Measurements from ENCODE around the gene R3HDM2. TPM values are rescaled to one million over a fixed set of nuclear protein-coding genes. Genes with fewer than 3 reads are reported as not detected.

R3HDM2 gene
- total and polyA plus RNA-seq, 7 experiments from 2014 or later, result 13.7 to 145 (median 111) TPM

GRCh38 chr12:57231276-57232021 lies 199.4 kb downstream of the R3HDM2 start:
- CTCF ChIA-PET, result interaction anchor here (0.6 to 11.7 kb wide), 3 partner anchors 10 to 18 kb away, joined by 3 to 148 read pairs (median 40); a partner anchor contains a TSS
- Mint-ChIP-seq H3K4me3 (peak overlapping the region in 8 of 10 donors; percentile 29 to 99 (median 92)), H3K27me3 (peaks cover 9 to 21% (median 14%) of the 10 kb centered on the region in 5 donors), H3K4me1 (peaks cover 34 to 57% (median 46%) of the 10 kb centered on the region in 7 donors), H3K9me3 (no peaks in the 10 kb centered on the region), H3K36me3 (peaks cover 13 to 29% (median 18%) of the 10 kb centered on the region in 5 donors), H3K27ac (no peak overlapping the region)
- Histone ChIP-seq H3K27me3 (ENCODE audit: control insufficient read depth in 2 of 2, insufficient read depth in 2 of 2, low read length in 2 of 2) (peaks cover 0 to 6% of the 10 kb centered on the region in 2 donors), H3K27ac (ENCODE audit: low read depth, low read length) (no peak overlapping the region), H3K4me1 (ENCODE audit: control insufficient read depth in 2 of 2, insufficient read depth in 2 of 2, low read length in 2 of 2) (peaks cover 21 to 35% of the 10 kb centered on the region in 2 donors), H3K9me3 (ENCODE audit: control insufficient read depth in 2 of 3, low read length in 3 of 3) (no peaks in the 10 kb centered on the region), H3K4me3 (ENCODE audit: low read length) (no peak overlapping the region), H3K36me3 (ENCODE audit: control insufficient read depth in 2 of 3, insufficient read depth in 3 of 3, low read length in 3 of 3) (peaks cover 0 to 42% (median 0%) of the 10 kb centered on the region in 3 experiments)
- DNase-seq, result no peak
- intact Hi-C loops (cut with micrococcal nuclease), result no loop called here
- POLR2A ChIA-PET, result interaction anchor here (9.4 kb wide), 1 partner anchor 9 kb away, joined by 79 read pairs; a partner anchor contains a TSS
- ATAC-seq, result no peak

GRCh38 chr12:57230381-57231155 lies 200.3 kb downstream of the R3HDM2 start:
- no peak for DNase-seq
- H3K4me1 Mint-ChIP-seq, result peaks cover 36 to 61% (median 48%) of the 10 kb centered on the region in 7 donors

GRCh38 chr12:57229634-57230380 lies 201.0 kb downstream of the R3HDM2 start, which contains the start of gene SHMT2:
Gene SHMT2, plus strand, starts transcription at chr12:57229711. Its CDS starts 68 bp downstream, at chr12:57229779.
- Mint-ChIP-seq H3K9me3 (peaks cover 0 to 2% (median 0%) of the 10 kb centered on the region in 11 donors), H3K27ac (peak within 1 kb of the TSS; percentile 3 to 95 (median 84)), H3K27me3 (peaks cover 11 to 28% (median 23%) of the 10 kb centered on the region in 5 donors), H3K36me3 (peaks cover 13 to 30% (median 18%) of the 10 kb centered on the region in 5 donors), H3K4me1 (peaks cover 38 to 66% (median 55%) of the 10 kb centered on the region in 7 donors), H3K4me3 (peak within 1 kb of the TSS; percentile 88 to 99 (median 92))
- peaks cover 21 to 46% of the 10 kb centered on the region in 2 donors for H3K4me1 ChIP-seq (ENCODE audit: control insufficient read depth in 2 of 2, insufficient read depth in 2 of 2, low read length in 2 of 2)
- peak within 1 kb of the TSS; percentile 82 for H3K4me3 ChIP-seq (ENCODE audit: low read length)
- intact Hi-C loops (cut with micrococcal nuclease), result loop anchor here (1.0 to 5.0 kb wide), 4 partner anchors 9 to 598 kb away; partner anchors contain the start of genes BAZ2A (in 1 of the 2) and R3HDM2 (in 1 of the 2)
- no peaks in the 10 kb centered on the region for H3K9me3 ChIP-seq (ENCODE audit: control insufficient read depth in 2 of 3, low read length in 3 of 3)
- POLR2A ChIA-PET, result interaction anchor here (0.6 to 9.4 kb wide), 7 partner anchors 11 to 593 kb away, joined by 3 to 79 read pairs (median 7); partner anchors contain the start of gene STAT6
- CTCF ChIA-PET, result interaction anchor here (0.7 to 11.7 kb wide), 8 partner anchors 10 to 118 kb away, joined by 3 to 148 read pairs (median 4); a partner anchor contains a TSS
- peak; percentile 62 for ATAC-seq
- H3K36me3 ChIP-seq (ENCODE audit: control insufficient read depth in 2 of 3, insufficient read depth in 3 of 3, low read length in 3 of 3), result peaks cover 0 to 36% (median 0%) of the 10 kb centered on the region in 3 experiments
- peak within 1 kb of the TSS; percentile 69 for H3K27ac ChIP-seq (ENCODE audit: low read depth, low read length)
- peak; percentile 73 to 92 (median 88) for DNase-seq
- peaks cover 6 to 12% of the 10 kb centered on the region in 2 donors for H3K27me3 ChIP-seq (ENCODE audit: control insufficient read depth in 2 of 2, insufficient read depth in 2 of 2, low read length in 2 of 2)

More at GRCh38 chr12:57230381-57231155, 200.3 kb downstream of the R3HDM2 start:
- peak overlapping the region; percentile 69 for H3K27ac ChIP-seq (ENCODE audit: low read depth, low read length)
- H3K4me3 Mint-ChIP-seq, result peak overlapping the region; percentile 88 to 99 (median 92)
- peaks cover 21 to 38% of the 10 kb centered on the region in 2 donors for H3K4me1 ChIP-seq (ENCODE audit: control insufficient read depth in 2 of 2, insufficient read depth in 2 of 2, low read length in 2 of 2)
- peaks cover 0 to 42% (median 0%) of the 10 kb centered on the region in 3 experiments for H3K36me3 ChIP-seq (ENCODE audit: control insufficient read depth in 2 of 3, insufficient read depth in 3 of 3, low read length in 3 of 3)
- H3K27ac Mint-ChIP-seq, result peak overlapping the region in 4 of 9 donors; percentile 74 to 95 (median 80)
- no peaks in the 10 kb centered on the region for H3K9me3 ChIP-seq (ENCODE audit: control insufficient read depth in 2 of 3, low read length in 3 of 3)
- ATAC-seq, result no peak
- H3K27me3 ChIP-seq (ENCODE audit: control insufficient read depth in 2 of 2, insufficient read depth in 2 of 2, low read length in 2 of 2), result peaks cover 6% of the 10 kb centered on the region in 2 donors
- peaks cover 8 to 24% (median 19%) of the 10 kb centered on the region in 5 donors for H3K27me3 Mint-ChIP-seq
- ChIA-PET POLR2A (interaction anchor here (0.6 to 9.4 kb wide), 3 partner anchors 10 to 479 kb away, joined by 3 to 79 read pairs (median 3); a partner anchor contains a TSS), CTCF (interaction anchor here (1.5 to 11.7 kb wide), 3 partner anchors 11 to 17 kb away, joined by 7 to 148 read pairs (median 40); a partner anchor contains a TSS)
- intact Hi-C loops (cut with micrococcal nuclease), result no loop called here
- peak overlapping the region; percentile 82 for H3K4me3 ChIP-seq (ENCODE audit: low read length)
- H3K9me3 Mint-ChIP-seq, result no peaks in the 10 kb centered on the region
- H3K36me3 Mint-ChIP-seq, result peaks cover 13 to 30% (median 18%) of the 10 kb centered on the region in 5 donors

- intact Hi-C loops (cut with micrococcal nuclease), result loop anchor here (1.0 to 5.0 kb wide), 4 partner anchors 10 to 597 kb away; partner anchors contain the start of genes BAZ2A (in 1 of the 2) and R3HDM2 (in 1 of the 2)
- peak overlapping the region; percentile 82 for H3K4me3 ChIP-seq (ENCODE audit: low read length)
- H3K36me3 Mint-ChIP-seq, result peaks cover 10 to 26% (median 13%) of the 10 kb centered on the region in 5 donors
Measured at GRCh38 chr12:57229046-57229633, 201.7 kb downstream of the R3HDM2 start.

More at GRCh38 chr12:57229046-57229633, 201.7 kb downstream of the R3HDM2 start:
- no peaks in the 10 kb centered on the region for H3K9me3 ChIP-seq (ENCODE audit: control insufficient read depth in 2 of 3, low read length in 3 of 3)
- peaks cover 6 to 19% of the 10 kb centered on the region in 2 donors for H3K27me3 ChIP-seq (ENCODE audit: control insufficient read depth in 2 of 2, insufficient read depth in 2 of 2, low read length in 2 of 2)
- H3K27ac Mint-ChIP-seq, result peak overlapping the region; percentile 3 to 95 (median 84)
- H3K27ac ChIP-seq (ENCODE audit: low read depth, low read length), result peak overlapping the region; percentile 69
- H3K4me1 ChIP-seq (ENCODE audit: control insufficient read depth in 2 of 2, insufficient read depth in 2 of 2, low read length in 2 of 2), result peaks cover 21 to 50% of the 10 kb centered on the region in 2 donors
- DNase-seq (no peak), ATAC-seq (no peak)
- peaks cover 16 to 34% (median 28%) of the 10 kb centered on the region in 5 donors for H3K27me3 Mint-ChIP-seq
- peaks cover 0 to 2% (median 0%) of the 10 kb centered on the region in 11 donors for H3K9me3 Mint-ChIP-seq
- peak overlapping the region; percentile 88 to 99 (median 92) for H3K4me3 Mint-ChIP-seq
- POLR2A ChIA-PET, result interaction anchor here (0.6 to 9.4 kb wide), 7 partner anchors 11 to 592 kb away, joined by 3 to 79 read pairs (median 7); partner anchors contain the start of gene STAT6
- H3K4me1 Mint-ChIP-seq, result peaks cover 38 to 60% (median 55%) of the 10 kb centered on the region in 7 donors
- peaks cover 0 to 29% (median 0%) of the 10 kb centered on the region in 3 experiments for H3K36me3 ChIP-seq (ENCODE audit: control insufficient read depth in 2 of 3, insufficient read depth in 3 of 3, low read length in 3 of 3)
- CTCF ChIA-PET, result interaction anchor here (0.7 to 11.7 kb wide), 8 partner anchors 9 to 118 kb away, joined by 3 to 148 read pairs (median 4); a partner anchor contains a TSS

All from naive thymus-derived CD4-positive, alpha-beta T cell (primary cell).